HG03439 (cell line): ENCODE results near the gene TENM3.

ENCODE experiments used
- ATAC-seq: cut with Tn5 transposase; IDR thresholded peaks from one replicate; pipeline ENCODE4 v1.9.1; 2021; ENCODE audit warnings: mild to moderate bottlenecking, moderate library complexity; ENCODE audit not compliant: unreplicated experiment

TENM3 gene

GRCh38 chr4:182252220-182252619, 9.0 kb downstream of the TENM3 start:
- no peak for ATAC-seq

- no peak for ATAC-seq
Measured at GRCh38 chr4:182254026-182254780, 11.0 kb downstream of the TENM3 start.

- no peak for ATAC-seq
Measured at GRCh38 chr4:182255441-182256190, 12.4 kb downstream of the TENM3 start.

- ATAC-seq: no peak
Measured at GRCh38 chr4:182257016-182257415, 13.8 kb downstream of the TENM3 start.

- no peak for ATAC-seq
Measured at GRCh38 chr4:182257503-182257902, 14.3 kb downstream of the TENM3 start.

- no peak for ATAC-seq
Measured at GRCh38 chr4:182258441-182259000, 15.3 kb downstream of the TENM3 start.

- no peak for ATAC-seq
Measured at GRCh38 chr4:182261651-182262223, 18.5 kb downstream of the TENM3 start.

- no peak for ATAC-seq
Measured at GRCh38 chr4:182263562-182263961, 20.4 kb downstream of the TENM3 start.

GRCh38 chr4:182264139-182264752, 21.0 kb downstream of the TENM3 start:
- no peak for ATAC-seq

GRCh38 chr4:182265881-182266280, 22.7 kb downstream of the TENM3 start:
- no peak for ATAC-seq

- no peak for ATAC-seq
Measured at GRCh38 chr4:182267048-182267447, 23.8 kb downstream of the TENM3 start.

GRCh38 chr4:182268966-182269365, 25.8 kb downstream of the TENM3 start:
- no peak for ATAC-seq

GRCh38 chr4:182271731-182272130, 28.5 kb downstream of the TENM3 start:
- no peak for ATAC-seq

GRCh38 chr4:182272151-182272550, 28.9 kb downstream of the TENM3 start:
- no peak for ATAC-seq

GRCh38 chr4:182273191-182273935, 30.2 kb downstream of the TENM3 start:
- ATAC-seq: no peak

GRCh38 chr4:182276210-182277109, 33.3 kb downstream of the TENM3 start:
- no peak for ATAC-seq

GRCh38 chr4:182277377-182277776, 34.2 kb downstream of the TENM3 start:
- ATAC-seq: no peak

- no peak for ATAC-seq
Measured at GRCh38 chr4:182278729-182279128, 35.5 kb downstream of the TENM3 start.

- ATAC-seq: no peak
Measured at GRCh38 chr4:182280436-182281111, 37.4 kb downstream of the TENM3 start.
